HG03045 (cell line): ENCODE results near the gene PTGES.

Experiments used
- ATAC-seq: cut with Tn5 transposase; IDR thresholded peaks from one replicate; pipeline ENCODE4 v1.9.1; 2021; ENCODE audit warnings: mild to moderate bottlenecking, moderate library complexity; ENCODE audit not compliant: unreplicated experiment

PTGES gene

GRCh38 chr9:129720181-129720864 is 32.5 kb downstream of the PTGES start:
- ATAC-seq, result no peak

- ATAC-seq, result no peak
These were observed 33.7 kb downstream of the PTGES start for GRCh38 chr9:129719135-129719534.

GRCh38 chr9:129718647-129719046 is 34.2 kb downstream of the PTGES start:
- no peak for ATAC-seq

- ATAC-seq, result no peak
These were observed 34.9 kb downstream of the PTGES start for GRCh38 chr9:129717991-129718390.

- ATAC-seq, result no peak
These were observed 36.8 kb downstream of the PTGES start for GRCh38 chr9:129716091-129716490.

- ATAC-seq, result no peak
These were observed 38.3 kb downstream of the PTGES start for GRCh38 chr9:129714511-129715061.

GRCh38 chr9:129713402-129713679 is 39.5 kb downstream of the PTGES start:
- no peak for ATAC-seq

- ATAC-seq, result no peak
These were observed 40.0 kb downstream of the PTGES start for GRCh38 chr9:129712634-129713401.

GRCh38 chr9:129710169-129710453 is 42.7 kb downstream of the PTGES start:
- no peak for ATAC-seq

GRCh38 chr9:129709438-129710168 is 43.2 kb downstream of the PTGES start:
- ATAC-seq, result no peak

- ATAC-seq, result no peak
These were observed 44.0 kb downstream of the PTGES start for GRCh38 chr9:129708793-129709192.

- no peak for ATAC-seq
These were observed 48.0 kb downstream of the PTGES start for GRCh38 chr9:129704807-129705206.

- no peak for ATAC-seq
These were observed 49.0 kb downstream of the PTGES start for GRCh38 chr9:129703667-129704355.

GRCh38 chr9:129702589-129703520 is 50.0 kb downstream of the PTGES start:
- ATAC-seq, result no peak

GRCh38 chr9:129701549-129701948 is 51.3 kb downstream of the PTGES start:
- ATAC-seq, result no peak

- no peak for ATAC-seq
These were observed 51.8 kb downstream of the PTGES start for GRCh38 chr9:129701054-129701453.

GRCh38 chr9:129698254-129698757 is 54.5 kb downstream of the PTGES start:
- ATAC-seq, result no peak

GRCh38 chr9:129697656-129698253 is 55.1 kb downstream of the PTGES start:
- ATAC-seq, result no peak

- ATAC-seq, result no peak
These were observed 55.7 kb downstream of the PTGES start for GRCh38 chr9:129696944-129697655.
